GM19043 (cell line): ENCODE data around the gene FRYL.

Source experiments
- ATAC-seq: cut with Tn5 transposase; IDR thresholded peaks from one replicate; pipeline ENCODE4 v1.9.1; 2021; ENCODE audit warnings: low read depth; ENCODE audit not compliant: unreplicated experiment

FRYL gene

DNA sequence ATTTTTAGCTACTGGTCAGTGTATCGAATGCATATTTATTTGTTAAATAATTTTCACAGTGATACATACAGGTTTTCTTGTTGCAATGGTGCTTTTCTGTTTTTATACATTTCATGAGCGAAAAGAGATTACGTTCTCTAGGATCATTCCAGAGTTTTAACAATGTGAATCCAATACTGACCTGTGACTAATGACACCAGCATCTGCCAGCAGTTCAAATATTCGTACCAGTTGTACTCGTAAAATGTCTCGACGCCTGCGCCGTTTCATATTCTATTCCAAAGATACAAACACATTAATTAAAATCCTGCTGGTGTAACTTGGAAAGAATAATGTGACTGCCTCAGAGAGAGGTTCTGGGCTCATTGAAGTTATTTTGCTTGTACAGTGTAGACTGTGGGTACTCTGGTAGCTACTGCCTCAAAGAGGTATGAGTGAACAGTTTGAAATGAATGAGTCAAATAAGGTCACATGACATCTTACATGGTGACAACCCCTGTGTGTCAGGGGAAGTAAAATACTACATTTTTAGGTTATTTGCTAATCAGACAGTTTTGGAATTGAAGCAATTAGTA, 209.3 kb downstream of the FRYL start:
- no peak for ATAC-seq

DNA sequence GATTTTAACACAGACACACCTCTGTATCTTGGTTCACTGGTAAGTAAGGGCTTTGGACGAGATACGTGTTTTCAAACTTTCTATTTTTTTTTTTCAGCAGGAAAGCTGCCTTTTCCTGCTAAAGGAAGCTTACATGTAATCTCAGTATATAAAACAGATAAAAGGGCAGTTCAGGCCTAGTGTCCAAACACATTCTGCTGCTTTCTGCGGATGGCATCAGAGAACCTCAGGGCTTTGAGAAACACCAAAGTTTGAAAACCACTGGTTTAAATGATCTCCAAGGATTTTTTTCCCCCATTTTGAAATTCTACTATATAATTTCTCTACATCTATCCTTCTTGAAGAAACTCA, 214.1 kb downstream of the FRYL start:
- no peak for ATAC-seq

DNA sequence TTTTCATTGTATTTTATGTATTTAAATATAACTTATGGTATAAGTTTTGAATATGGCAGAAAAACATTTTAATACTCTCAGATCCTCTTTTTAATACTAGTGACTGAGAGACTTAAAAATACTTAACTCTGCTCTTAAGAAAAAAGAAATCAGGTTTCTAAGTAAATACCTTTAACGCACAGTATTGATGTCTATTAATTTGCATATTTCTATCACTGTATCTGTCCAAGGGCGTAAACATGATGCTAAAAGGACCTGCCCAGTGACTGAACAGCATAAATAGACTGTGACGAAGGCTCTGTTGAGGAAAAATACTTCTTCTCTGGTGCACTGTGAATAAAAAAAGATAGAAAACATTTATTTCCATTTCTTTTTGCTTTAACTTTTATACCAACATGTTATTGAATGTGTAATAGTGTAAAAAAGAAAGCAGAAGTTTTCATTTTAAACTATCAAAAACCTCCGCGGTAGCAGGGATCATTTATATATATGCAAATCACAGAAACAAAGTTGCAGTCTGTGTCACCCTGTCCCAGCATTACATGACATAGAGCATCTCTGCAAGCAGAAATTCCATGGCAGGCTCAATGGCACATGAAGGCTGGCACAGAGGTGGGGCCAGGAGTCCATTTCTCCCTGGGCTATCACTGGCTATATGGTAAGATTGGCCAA, 214.6 kb downstream of the FRYL start:
- no peak for ATAC-seq

DNA sequence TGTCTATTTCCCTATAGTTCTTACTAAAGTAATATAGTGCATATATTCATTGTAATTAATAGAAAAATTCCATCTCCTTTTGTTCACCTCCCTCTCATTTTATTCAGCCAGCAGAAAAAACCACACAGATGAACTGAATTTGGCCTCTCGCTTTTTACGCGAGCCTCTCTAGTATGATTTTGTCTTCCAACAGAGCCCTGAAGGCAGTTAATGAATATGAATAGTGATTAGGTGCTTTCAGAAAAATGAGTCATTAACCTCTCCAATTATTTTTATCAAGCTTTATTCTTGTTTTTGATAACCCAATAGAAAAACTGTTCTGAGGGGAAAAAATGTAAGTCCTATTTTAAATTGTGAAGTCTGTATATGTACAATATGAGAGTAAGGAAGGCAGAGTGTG, 215.9 kb downstream of the FRYL start:
- ATAC-seq = no peak

DNA sequence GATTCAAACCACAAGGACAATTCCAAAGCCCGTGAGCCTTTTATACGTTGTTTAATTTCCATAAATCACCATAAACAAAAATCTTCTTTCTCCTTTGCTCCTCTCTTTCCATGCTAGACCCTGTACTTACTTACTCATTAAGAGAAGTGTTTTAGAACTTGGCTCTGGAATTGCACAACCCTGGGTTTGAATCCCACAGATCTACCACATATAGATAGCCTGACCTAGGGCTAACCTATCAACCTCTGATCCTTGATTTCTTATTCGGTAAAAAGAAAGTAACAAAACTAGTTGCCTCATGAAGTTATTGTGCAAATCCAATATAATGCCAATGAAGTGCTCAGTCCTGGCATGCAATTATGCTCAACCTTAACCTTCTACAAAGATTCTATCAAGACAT, 221.3 kb downstream of the FRYL start:
- no peak for ATAC-seq

DNA sequence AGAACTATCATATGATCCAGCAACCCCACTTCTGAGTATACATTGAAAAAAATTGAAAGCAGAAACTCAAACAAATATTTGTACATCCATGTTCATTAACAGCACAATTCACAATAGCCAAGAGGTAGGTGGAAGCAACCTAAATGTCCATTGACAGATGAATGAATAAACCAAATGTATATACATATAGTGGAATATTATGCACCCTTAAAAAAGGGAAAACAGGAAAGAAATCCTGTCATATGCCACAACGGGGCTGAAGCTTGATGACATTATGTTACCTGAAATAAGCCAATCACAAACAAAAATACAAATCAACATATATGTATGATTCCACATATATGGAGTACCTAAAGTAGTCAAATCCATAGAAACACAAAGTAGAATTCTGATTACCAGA, 222.1 kb downstream of the FRYL start:
- ATAC-seq = no peak

DNA sequence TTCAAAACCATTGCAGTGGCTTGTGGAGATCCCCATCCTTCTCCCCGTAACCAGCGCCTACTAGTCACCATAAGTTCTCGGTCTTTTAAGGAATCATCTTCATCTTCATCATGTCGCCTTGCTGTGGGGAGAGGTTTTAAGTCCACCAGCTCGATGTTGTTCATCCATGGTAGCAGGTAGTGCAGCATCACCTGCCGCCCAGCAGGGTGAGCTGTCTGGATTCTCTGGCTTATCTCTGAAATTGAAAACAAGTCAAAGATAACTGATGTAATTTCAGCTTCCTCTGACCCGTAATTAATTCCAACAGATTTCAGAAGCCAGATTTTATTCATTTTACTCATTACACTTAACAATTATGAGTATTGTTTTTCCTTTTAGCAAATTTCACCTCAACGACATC, 222.6 kb downstream of the FRYL start:
- ATAC-seq = no peak

DNA sequence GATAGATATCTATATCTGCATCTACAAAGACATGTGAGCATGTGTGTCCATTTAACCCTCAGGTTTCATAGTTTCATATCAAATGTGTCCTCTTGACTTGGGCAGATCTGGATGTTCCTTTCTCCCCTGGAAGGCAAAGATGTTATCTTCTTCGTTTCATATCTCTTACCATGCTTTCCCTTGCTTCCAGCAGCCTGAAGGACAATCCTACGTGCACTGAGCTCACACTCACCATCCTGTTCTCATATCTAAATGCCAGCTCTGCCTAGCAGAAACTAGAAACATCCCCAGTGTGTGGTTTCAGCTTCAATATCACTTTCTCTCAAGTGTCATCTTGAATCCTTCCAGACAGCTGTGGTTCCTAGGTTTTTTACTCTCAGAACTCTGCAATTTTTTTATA, 223.8 kb downstream of the FRYL start:
- ATAC-seq = no peak

DNA sequence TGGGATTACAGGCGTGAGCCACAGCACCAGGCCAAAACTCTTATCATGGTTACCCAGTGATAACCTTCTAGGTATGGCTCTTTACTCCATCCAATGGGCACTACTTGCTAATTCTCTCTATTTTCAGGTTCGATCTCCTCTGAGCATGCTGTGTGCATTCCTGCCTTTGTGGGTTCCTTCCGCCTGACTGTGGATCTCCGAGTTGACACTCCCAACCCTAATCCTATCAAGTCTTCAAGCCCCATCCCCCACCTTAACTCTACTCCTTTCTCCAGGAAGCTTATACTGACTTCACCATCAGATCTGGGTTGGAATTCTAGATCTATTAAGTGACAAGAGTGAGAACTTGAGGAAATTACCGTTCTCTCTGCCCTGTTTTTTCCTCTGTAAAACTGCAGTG, 225.5 kb downstream of the FRYL start:
- no peak for ATAC-seq

DNA sequence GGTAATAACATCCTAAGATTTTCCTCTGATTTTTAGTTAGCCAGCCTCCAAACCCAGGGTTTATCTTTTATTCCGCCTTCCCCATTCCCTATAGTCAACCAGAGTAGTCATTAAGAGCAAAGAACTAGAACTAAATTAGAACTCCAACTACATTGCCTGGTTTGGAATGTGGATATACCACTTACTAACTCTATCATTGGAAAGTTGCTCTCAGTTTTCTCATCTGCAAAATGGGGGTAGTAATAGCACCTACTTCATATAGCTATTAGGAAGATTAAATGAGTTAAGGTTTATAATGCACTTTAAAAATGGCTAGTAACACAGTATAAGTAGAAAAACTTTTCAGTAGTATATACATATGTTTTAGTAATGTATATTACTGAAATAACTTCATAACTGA, 226.4 kb downstream of the FRYL start:
- no peak for ATAC-seq

DNA sequence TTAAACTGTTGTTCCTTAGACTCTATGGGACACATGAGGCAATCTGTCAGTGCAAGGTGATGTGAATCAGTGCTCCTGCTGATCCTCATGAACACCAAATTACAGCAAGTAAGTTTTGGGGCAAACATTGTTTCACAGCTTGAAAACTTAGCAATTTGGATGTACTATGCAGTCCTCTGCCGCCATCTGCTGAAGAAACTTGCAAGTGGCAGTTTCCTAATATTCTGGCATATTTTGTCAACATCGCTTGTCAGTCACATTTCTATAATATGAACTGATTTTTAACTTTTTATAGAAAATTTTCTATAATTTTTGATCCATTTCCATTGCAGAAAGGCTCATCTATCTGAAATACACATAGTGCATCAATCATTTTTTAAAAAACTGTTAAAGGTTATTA, 233.7 kb downstream of the FRYL start:
- no peak for ATAC-seq

DNA sequence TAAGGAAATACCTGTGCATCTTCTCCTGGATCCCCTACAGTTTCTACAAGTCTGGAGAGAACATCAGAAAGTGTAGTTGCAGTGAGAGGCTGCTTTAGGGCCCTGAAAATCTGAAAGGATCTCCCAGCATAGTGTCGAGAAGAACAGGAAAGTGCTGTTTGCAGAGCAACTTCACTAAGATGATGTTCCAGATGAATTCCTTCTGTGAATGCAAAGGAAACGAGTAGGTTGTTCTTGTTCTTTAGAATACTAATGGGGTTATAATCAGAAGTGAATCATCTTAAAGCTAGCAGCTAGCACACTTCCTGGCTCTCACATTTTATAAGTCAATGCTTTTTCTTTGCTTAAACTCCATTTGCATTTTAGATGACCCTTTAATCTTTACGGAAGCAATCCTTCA, 236.3 kb downstream of the FRYL start:
- ATAC-seq = no peak

DNA sequence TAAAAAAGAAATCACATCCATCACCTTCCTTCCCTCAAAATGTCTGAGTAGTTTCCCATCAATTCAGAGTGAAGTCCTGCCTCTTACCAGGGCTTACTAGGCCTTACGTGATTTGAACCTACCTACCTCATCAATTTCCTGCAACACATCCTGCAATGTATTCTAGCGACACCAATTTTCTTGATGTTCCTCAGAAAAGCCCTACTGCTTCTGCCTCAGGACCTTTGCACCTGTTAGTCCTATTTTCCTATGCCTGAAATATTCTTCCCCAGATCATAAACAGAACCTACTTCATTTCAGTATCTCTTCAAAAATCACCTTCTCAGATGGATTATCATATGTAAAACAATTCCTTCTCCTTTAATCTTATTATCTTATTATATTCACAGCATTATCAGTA, 237.2 kb downstream of the FRYL start:
- ATAC-seq = no peak

DNA sequence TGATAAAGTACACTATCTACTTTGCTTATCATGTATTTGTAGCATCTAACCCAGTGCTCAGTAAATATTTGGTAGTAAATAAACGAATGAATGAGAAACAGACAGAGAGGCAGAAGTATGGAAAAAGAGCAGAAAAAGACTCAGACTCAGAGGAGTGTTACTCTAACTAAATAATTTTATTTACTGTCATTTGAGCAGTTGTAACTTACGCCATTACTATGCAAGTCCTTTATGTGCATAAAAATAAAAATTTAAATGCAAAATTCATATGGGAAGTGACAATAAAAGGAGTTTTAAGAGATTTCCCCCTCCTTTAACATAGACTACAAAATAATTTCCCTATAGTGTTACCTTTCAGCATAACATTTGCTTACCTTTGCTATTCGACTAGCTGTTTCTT, 240.5 kb downstream of the FRYL start:
- no peak for ATAC-seq

DNA sequence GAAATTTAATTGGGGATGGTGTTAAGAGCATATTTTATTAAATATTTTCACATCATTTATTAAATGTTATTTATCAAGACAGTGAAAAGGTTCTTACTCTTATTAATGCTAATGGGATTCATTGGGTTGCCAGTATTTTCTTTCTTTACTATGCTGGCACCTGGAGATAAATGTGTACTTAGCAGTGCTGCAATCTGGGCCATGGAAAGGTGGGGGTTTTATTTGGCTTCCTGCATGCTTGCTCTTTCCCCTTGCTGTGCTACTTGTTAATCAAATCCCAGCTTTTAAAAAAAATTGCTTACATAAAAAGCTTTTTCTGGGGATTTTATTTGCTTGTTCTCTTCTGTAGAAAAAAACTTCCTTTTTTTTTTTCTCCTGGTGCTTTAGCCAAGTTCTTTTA, 241.7 kb downstream of the FRYL start:
- no peak for ATAC-seq

DNA sequence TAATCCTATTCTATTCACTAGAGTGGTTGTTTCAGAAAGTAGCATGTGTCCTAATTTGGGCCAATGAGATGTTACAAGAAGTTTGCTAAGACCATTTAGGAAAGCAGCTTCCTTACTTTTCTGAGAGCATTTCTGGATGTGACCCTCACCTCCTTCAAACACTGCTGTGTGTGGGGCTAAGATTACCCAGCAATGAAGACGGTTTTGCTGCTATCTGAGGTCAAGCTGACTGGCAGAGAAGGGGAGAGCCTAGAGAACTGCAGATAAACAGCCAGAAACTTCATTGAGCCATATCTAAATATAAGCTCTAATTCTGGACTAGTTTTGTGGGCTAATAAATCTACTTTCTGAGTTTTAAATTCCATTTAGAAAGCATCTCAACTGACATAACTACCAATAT, 253.7 kb downstream of the FRYL start:
- ATAC-seq = no peak

DNA sequence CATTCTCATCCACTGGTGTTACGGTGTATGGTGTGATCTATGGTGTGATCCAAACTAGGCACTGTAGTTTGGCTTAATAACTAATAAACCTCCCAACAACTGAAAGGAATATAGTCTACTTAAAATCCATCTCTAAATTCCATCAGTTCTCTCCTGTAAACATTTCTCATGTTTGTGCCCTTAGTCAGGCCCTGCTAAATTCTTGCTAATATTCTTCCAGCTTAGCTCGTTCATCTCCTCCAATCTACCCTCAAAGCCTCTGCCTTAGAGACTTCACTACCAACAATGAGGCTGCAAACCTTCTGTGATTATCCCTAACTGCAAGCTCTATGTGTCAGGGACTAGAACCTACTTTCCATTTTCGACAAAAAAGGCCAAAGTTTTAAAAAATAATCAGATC, 261.9 kb downstream of the FRYL start:
- no peak for ATAC-seq

DNA sequence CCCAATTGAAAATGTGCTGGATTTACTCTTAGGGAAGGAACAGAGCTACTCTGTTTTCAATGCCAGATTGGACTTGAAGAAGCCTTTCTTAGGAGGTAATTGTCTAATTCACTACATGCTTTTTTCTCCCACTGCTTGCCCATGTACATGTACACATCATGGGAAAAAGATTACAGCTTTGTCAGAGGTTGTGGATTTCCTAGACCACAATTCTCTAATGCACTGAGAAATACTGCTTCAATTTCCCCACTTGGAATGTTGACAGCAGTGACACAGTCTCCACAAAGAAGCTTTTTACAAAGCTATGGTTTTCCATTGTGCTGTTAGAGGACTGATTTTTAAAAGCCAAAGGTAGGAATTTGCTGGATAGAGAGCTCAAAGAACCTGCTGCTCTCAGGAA, 270.5 kb downstream of the FRYL start:
- no peak for ATAC-seq

DNA sequence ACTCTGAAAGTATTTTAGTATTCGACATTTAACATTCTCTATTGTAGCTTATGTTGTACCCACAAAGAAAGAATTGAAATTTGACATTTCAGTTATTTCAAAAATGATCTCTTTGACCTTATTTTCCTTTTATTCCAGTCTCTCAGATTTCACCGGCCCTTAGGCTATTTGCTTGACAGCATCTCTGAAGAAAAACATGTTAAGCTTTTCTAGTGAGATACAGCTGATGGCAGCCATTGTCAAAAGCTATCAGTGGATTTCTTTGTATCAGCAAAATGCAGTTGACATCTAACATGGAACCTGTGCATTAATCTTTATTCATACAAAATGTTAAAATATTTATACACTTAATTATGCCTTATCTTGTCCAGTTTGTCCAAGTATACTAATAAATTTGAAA, 273.4 kb downstream of the FRYL start:
- no peak for ATAC-seq

DNA sequence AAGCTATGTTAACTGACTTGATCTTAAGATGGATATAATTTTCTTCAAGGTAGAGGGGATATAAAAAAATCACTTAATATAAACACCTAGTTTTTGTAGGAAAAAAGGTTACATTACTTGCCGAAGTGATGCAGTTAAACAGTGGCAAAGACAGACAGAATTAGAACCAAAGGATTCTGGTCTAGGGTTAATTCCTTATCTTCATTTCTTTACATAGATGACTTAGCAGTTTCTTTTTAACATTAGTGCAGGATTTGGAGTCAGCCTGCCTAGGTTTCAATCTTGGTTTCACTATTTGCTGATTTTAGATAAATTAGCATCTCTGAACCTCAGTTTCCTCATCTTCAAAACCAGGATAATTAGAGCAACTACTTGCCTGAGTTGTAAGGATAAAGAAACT, 275.7 kb downstream of the FRYL start:
- ATAC-seq = no peak

DNA sequence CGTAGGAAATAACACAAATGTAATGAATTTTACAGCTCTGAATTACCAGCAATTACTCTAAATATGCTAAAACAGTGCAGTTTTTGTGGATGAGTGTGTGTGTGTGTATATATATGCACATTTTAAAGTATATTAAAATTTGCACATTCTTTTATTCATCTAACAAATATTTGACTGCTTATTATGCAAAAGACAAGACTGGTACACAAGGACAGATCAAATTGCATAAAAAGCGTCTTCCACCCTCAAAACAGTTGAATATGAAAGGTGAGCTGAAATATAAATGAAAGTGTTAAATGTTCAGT, 276.1 kb downstream of the FRYL start:
- ATAC-seq = no peak

DNA sequence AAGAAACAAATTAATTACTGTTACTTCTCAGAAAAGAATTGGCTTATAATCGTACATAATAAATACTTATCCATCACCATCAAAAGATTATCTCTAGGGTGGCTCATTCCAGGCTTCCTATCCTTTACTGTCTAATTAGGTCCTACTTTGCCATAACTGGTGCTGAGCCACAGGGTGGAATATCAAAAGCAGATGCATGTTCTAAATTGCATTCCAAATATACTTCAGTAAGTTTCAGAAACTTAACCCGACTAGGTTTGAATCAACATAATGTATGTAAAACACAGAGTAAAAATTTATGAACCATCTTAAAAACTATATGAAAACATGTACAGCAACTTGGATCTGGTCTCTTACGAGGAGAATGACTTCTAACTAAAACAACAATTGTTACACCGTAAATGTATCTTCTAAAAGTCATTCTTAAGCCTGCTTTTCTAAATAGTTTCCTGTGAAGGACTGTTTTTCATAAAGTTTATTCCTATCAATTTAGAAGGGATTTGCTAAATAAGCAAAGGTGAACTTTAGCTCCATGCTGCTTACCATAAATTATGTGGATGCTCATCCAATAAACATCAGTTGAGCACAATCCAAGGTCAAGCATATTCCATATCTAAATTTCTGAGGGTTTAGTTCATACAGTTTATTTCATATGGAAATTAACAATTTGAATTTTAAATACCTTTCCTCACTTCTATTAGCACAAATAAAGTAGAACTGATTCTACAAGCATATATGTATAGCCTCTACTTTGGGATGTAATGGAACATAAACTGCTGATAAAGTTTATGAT, 276.6 kb downstream of the FRYL start:
- ATAC-seq = no peak
